OCI-LY7 (cell line): Measurements from ENCODE around the gene CHD9NB. TPM values are rescaled to one million over a fixed set of nuclear protein-coding genes. Genes with fewer than 3 reads are reported as not detected.
"Not testable (repeated sequence)": the region's sequence is repeated elsewhere in the genome, so short reads cannot be mapped to it uniquely, and the experiment has no call there.

Experiments used
- BruUV-seq: library from RNA; stranded (reverse); fragments of 400-500 nt; replicated peaks from 2 replicates; lab custom pipeline; 2021; lab: Mats Ljungman, UMichigan
- CTCF ChIA-PET: fragments of 300-600 bp; sonication (Branson Sonifier 250); formaldehyde crosslinking; loops from one replicate; lab custom pipeline; 2022; ENCODE audit warnings: antibody characterized with exemption; ENCODE audit not compliant: unreplicated experiment; lab: Charles Lee
- POLR2A ChIA-PET: fragments of 300-600 bp; sonication (Branson Sonifier 250); formaldehyde crosslinking; loops from one replicate; lab custom pipeline; 2022; ENCODE audit warnings: antibody characterized with exemption; lab: Charles Lee
- DNase-seq: peaks from one replicate; pipeline ENCODE4 v3.0.0-alpha.2; 2015; ENCODE audit warnings: low spot score
- H2AFZ ChIP-seq: fragments of 200-600 bp; sonication (generic), shearing (Covaris generic); 2 replicates; pipeline ENCODE4 v1.6.1; 2014; ENCODE audit warnings: mild to moderate bottlenecking, antibody characterized with exemption, low read length, moderate library complexity
- H3K27ac ChIP-seq: fragments of 200-600 bp; sonication (generic); 2 replicates; pipeline ENCODE4 v1.5.1; 2014; ENCODE audit warnings: mixed run types, low read depth, mild to moderate bottlenecking, moderate library complexity, low read length, inconsistent platforms; ENCODE audit not compliant: poor library complexity, severe bottlenecking
- H3K36me3 ChIP-seq: fragments of 200-600 bp; sonication (generic); 2 replicates; pipeline ENCODE4 v1.6.1; 2014; ENCODE audit warnings: mild to moderate bottlenecking, antibody characterized with exemption, low read length, moderate library complexity, mixed read lengths; ENCODE audit not compliant: insufficient read depth
- H3K4me1 ChIP-seq: fragments of 200-600 bp; sonication (generic); 2 replicates; pipeline ENCODE4 v1.5.1; 2014; ENCODE audit warnings: mild to moderate bottlenecking, low read length; ENCODE audit not compliant: insufficient read depth, poor library complexity, severe bottlenecking
- H3K4me2 ChIP-seq: fragments of 200-600 bp; sonication (generic); 2 replicates; pipeline ENCODE4 v1.6.1; 2014; ENCODE audit warnings: mild to moderate bottlenecking, low read length
- H3K4me3 ChIP-seq: fragments of 200-600 bp; sonication (generic); 2 replicates; pipeline ENCODE4 v1.5.1; 2014; ENCODE audit warnings: mild to moderate bottlenecking, low read depth, low read length; ENCODE audit not compliant: poor library complexity, severe bottlenecking
- H3K79me2 ChIP-seq: fragments of 200-600 bp; sonication (generic); 2 replicates; pipeline ENCODE4 v1.6.1; 2016; ENCODE audit warnings: low read depth, mild to moderate bottlenecking, low read length, moderate library complexity, mixed read lengths; ENCODE audit not compliant: insufficient read depth
- H3K9me2 ChIP-seq: fragments of 200-600 bp; sonication (generic); 2 replicates; pipeline ENCODE4 v1.6.1; 2016; ENCODE audit warnings: mild to moderate bottlenecking, low read length, mixed read lengths; ENCODE audit not compliant: insufficient read depth
- H3K9me3 ChIP-seq: fragments of 200-600 bp; sonication (generic); 2 replicates; pipeline ENCODE4 v1.6.1; 2014; ENCODE audit warnings: mild to moderate bottlenecking, mixed run types, low read length, mixed read lengths
- H4K20me1 ChIP-seq: fragments of 200-600 bp; sonication (generic); 2 replicates; pipeline ENCODE4 v1.6.1; 2014; ENCODE audit warnings: mild to moderate bottlenecking, antibody characterized with exemption, low read length, moderate library complexity, mixed read lengths; ENCODE audit not compliant: insufficient read depth
- CTCF ChIP-seq: fragments of 200-600 bp; sonication (generic); conservative IDR thresholded peaks from 2 replicates; pipeline ENCODE4 v1.5.1; 2014; ENCODE audit warnings: mild to moderate bottlenecking, antibody characterized with exemption, low read length, moderate library complexity, mixed read lengths
- EZH2phosphoT487 ChIP-seq: fragments of 200-600 bp; sonication (generic); IDR thresholded peaks from 2 replicates; pipeline ENCODE4 v1.6.1; 2018; ENCODE audit warnings: low read depth, borderline replicate concordance, mild to moderate bottlenecking, mixed run types, antibody characterized with exemption, low read length, moderate library complexity, mixed read lengths
- intact Hi-C: fragments of 100-400 bp; cut with micrococcal nuclease; formaldehyde crosslinking; loops from one replicate; pipeline ENCODE4 v1.10.0; 2022; ENCODE audit not compliant: unreplicated experiment
- total RNA-seq, 2 experiments: library from RNA; depleted of rRNA in 1 of 2; stranded (reverse); fragments of >200 nt in 1 of 2; shearing (Covaris generic) in 1 of 2; gene quantifications; 2 replicates each; pipeline ENCODE4 v1.2.3, GENCODE V29; 2014 to 2022

Gene CHD9NB
- total RNA-seq, 2 experiments from 2014 or later = not detected

- no peaks in the 10 kb centered on the region for H4K20me1 ChIP-seq
- ChIA-PET CTCF (no interaction called here), POLR2A (interaction anchor here (0.6 kb wide), 2 partner anchors 16 to 1186 kb away, joined by 7 read pairs; no protein-coding TSS in a partner anchor)
- H3K4me2 ChIP-seq = no peak overlapping the region
- DNase-seq = no peak
- H3K79me2 ChIP-seq = no peaks in the 10 kb centered on the region
- intact Hi-C loops = no loop called here
- H3K9me2 ChIP-seq = no peaks in the 10 kb centered on the region
- no peaks in the 10 kb centered on the region for H3K9me3 ChIP-seq
- H3K27ac ChIP-seq = no peak overlapping the region
- TF ChIP-seq EZH2phosphoT487 (no peak), CTCF (no peak)
- no peak overlapping the region for H2AFZ ChIP-seq
- H3K4me1 ChIP-seq = no peaks in the 10 kb centered on the region
- H3K4me3 ChIP-seq = no peak overlapping the region
- BruUV-seq = no TSS peak
- H3K36me3 ChIP-seq = no peaks in the 10 kb centered on the region
Observed at GRCh38 chr16:53048139-53048915, 4.4 kb downstream of the CHD9NB start.

GRCh38 chr16:53047515-53047914 lies 5.2 kb downstream of the CHD9NB start:
- not testable (repeated sequence) for H3K4me1 ChIP-seq, H3K27ac ChIP-seq

GRCh38 chr16:53045341-53046220 lies 7.1 kb downstream of the CHD9NB start:
- no peak for DNase-seq
- no peaks in the 10 kb centered on the region for H3K79me2 ChIP-seq
- H3K4me1 ChIP-seq = no peaks in the 10 kb centered on the region
- H3K9me2 ChIP-seq = no peaks in the 10 kb centered on the region
- no peaks in the 10 kb centered on the region for H3K9me3 ChIP-seq
- BruUV-seq = no TSS peak
- POLR2A ChIA-PET = interaction anchor here (1.2 kb wide), 1 partner anchor 8 kb away, joined by 3 read pairs; no protein-coding TSS in a partner anchor
- no peak overlapping the region for H3K27ac ChIP-seq
- no peak overlapping the region for H3K4me2 ChIP-seq
- CTCF ChIA-PET = interaction anchor here (0.6 kb wide), 1 partner anchor 10 kb away, joined by 3 read pairs; no protein-coding TSS in a partner anchor
- TF ChIP-seq EZH2phosphoT487 = no peak
- TF ChIP-seq CTCF = no peak
- H2AFZ ChIP-seq = no peak overlapping the region
- intact Hi-C loops = no loop called here
- H3K36me3 ChIP-seq = no peaks in the 10 kb centered on the region
- H4K20me1 ChIP-seq = no peaks in the 10 kb centered on the region
- H3K4me3 ChIP-seq = no peak overlapping the region

More at GRCh38 chr16:53047515-53047914, 5.2 kb downstream of the CHD9NB start:
- H3K4me3 ChIP-seq, H4K20me1 ChIP-seq, DNase-seq, H3K36me3 ChIP-seq, H3K79me2 ChIP-seq, H3K9me2 ChIP-seq, H3K9me3 ChIP-seq, H3K4me2 ChIP-seq, BruUV-seq, H2AFZ ChIP-seq, intact Hi-C loops: not testable (repeated sequence)
- CTCF ChIA-PET = interaction anchor here (0.6 kb wide), 2 partner anchors 113 to 387 kb away, joined by 3 to 14 read pairs; no protein-coding TSS in a partner anchor
- POLR2A ChIA-PET = interaction anchor here (0.6 to 0.7 kb wide), 2 partner anchors 55 to 1187 kb away, joined by 3 to 7 read pairs; no protein-coding TSS in a partner anchor
